Stimulated activated naive CD8-positive, alpha-beta T cell treated with anti-CD3 and anti-CD28 coated beads, Interleukin-15, Interleukin-2, amounts not matched to agents 100 U/mL and 50 U/mL, for 24 hours (primary cell): Measurements from ENCODE around the gene RBP7.
"Not testable (repeated sequence)": the region's sequence is repeated elsewhere in the genome, so short reads cannot be mapped to it uniquely, and the experiment has no call there.

Experiments
- ATAC-seq: fragments of 150-1000 bp; cut with Tn5 transposase; one replicate; pipeline ENCODE4 v1.10.0; 2021
- DNase-seq: peaks from one replicate; pipeline ENCODE4 v3.0.0; 2021

Gene RBP7

GRCh38 chr1:9996624-9997582, at the start of gene RBP7:
Gene RBP7 (plus strand): TSS chr1:9997228. CDS start chr1:9997259, 31 bp downstream.
- no peak for ATAC-seq
- peak; percentile 14 for DNase-seq

GRCh38 chr1:9957726-9958125, 39.3 kb upstream of the RBP7 start:
- no peak for DNase-seq
- no peak for ATAC-seq

GRCh38 chr1:9960011-9960410, 37.0 kb upstream of the RBP7 start:
- ATAC-seq = no peak
- no peak for DNase-seq

GRCh38 chr1:9960706-9961562, 36.1 kb upstream of the RBP7 start:
- ATAC-seq (no peak), DNase-seq (no peak)

- no peak for DNase-seq
Observed at GRCh38 chr1:9984253-9984652, 12.8 kb upstream of the RBP7 start.

GRCh38 chr1:9985001-9985400, 12.0 kb upstream of the RBP7 start:
- ATAC-seq (no peak), DNase-seq (no peak)

More at GRCh38 chr1:9984253-9984652, 12.8 kb upstream of the RBP7 start:
- ATAC-seq = no peak

GRCh38 chr1:9989773-9990172, 7.3 kb upstream of the RBP7 start:
- ATAC-seq = no peak
- DNase-seq = no peak

- ATAC-seq (no peak), DNase-seq (no peak)
Observed at GRCh38 chr1:9990944-9991343, 6.1 kb upstream of the RBP7 start.

GRCh38 chr1:9992910-9993309, 4.1 kb upstream of the RBP7 start:
- no peak for ATAC-seq
- DNase-seq = no peak

- no peak for DNase-seq
- no peak for ATAC-seq
Observed at GRCh38 chr1:9993561-9994075, 3.4 kb upstream of the RBP7 start.

- ATAC-seq = no peak
- no peak for DNase-seq
Observed at GRCh38 chr1:10001016-10001665, 4.1 kb downstream of the RBP7 start.

GRCh38 chr1:10005248-10005647, 8.2 kb downstream of the RBP7 start:
- DNase-seq, ATAC-seq: not testable (repeated sequence)

GRCh38 chr1:10007169-10007568, 10.1 kb downstream of the RBP7 start:
- ATAC-seq (no peak), DNase-seq (no peak)

- DNase-seq (no peak), ATAC-seq (no peak)
Observed at GRCh38 chr1:10014016-10014415, 17.0 kb downstream of the RBP7 start.

GRCh38 chr1:10019561-10019960, 22.5 kb downstream of the RBP7 start:
- DNase-seq = no peak
- ATAC-seq = no peak

GRCh38 chr1:10020086-10020485, 23.1 kb downstream of the RBP7 start:
- DNase-seq (no peak), ATAC-seq (no peak)

- ATAC-seq, DNase-seq: not testable (repeated sequence)
Observed at GRCh38 chr1:10020678-10021077, 23.6 kb downstream of the RBP7 start.

GRCh38 chr1:10021992-10022391, 25.0 kb downstream of the RBP7 start:
- DNase-seq, ATAC-seq: not testable (repeated sequence)

- DNase-seq (no peak), ATAC-seq (no peak)
Observed at GRCh38 chr1:10022656-10023055, 25.6 kb downstream of the RBP7 start.

- DNase-seq (no peak), ATAC-seq (no peak)
Observed at GRCh38 chr1:10025354-10025753, 28.3 kb downstream of the RBP7 start.

- ATAC-seq (no peak), DNase-seq (no peak)
Observed at GRCh38 chr1:10027027-10027426, 30.0 kb downstream of the RBP7 start.

GRCh38 chr1:10028956-10029500, 32.0 kb downstream of the RBP7 start:
- not testable (repeated sequence) for ATAC-seq, DNase-seq
